Head of caudate nucleus (tissue), 42 donors: ENCODE measurements around the gene TTC19.

Source experiments
- DNase-seq, 42 donors: peaks; one replicate each; pipeline versions ENCODE4 v3.0.0 to v3.0.0-alpha.2; 2020 to 2021; ENCODE audit warnings: mixed read lengths in 7 of 42
- intact Hi-C: fragments of 100-400 bp; cut with DNase I; formaldehyde crosslinking; loops from one replicate; pipeline ENCODE4 v1.15.0; 2022

Gene TTC19

DNA sequence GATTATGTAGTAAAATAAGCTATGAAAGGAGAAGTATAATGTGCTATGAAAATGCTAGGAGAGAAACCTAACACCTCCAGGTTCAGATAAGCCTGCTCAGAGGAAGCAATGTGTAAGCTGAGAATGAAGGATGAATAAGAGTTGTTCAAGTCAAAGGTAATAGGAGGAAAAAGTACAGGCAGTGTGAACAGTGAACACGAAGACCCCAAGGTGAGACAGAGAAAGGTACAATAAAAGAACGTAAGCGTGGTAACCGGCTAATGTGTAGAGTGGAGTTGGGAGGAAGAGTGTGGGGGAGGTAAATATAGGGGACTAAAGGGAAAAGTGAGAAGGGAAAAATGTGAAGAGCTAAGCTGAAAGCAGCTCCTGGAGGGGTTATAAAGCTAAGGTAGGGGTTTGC is 74.2 kb downstream of the TTC19 start:
- intact Hi-C loops = no loop called here
- DNase-seq = no peak

- intact Hi-C loops = no loop called here
- no peak for DNase-seq
Measured at GRCh38 chr17:16074423-16074822, 74.8 kb downstream of the TTC19 start.

GRCh38 chr17:16075949-16076348 is 76.3 kb downstream of the TTC19 start:
- no peak for DNase-seq
- intact Hi-C loops = no loop called here
